Large intestine (tissue), 3 donors: ENCODE measurements around the gene CDC123. TPM values are rescaled to one million over a fixed set of nuclear protein-coding genes. Genes with fewer than 3 reads are reported as not detected.
A peak's percentile ranks its signal among the peaks of the same experiment; 100 is the strongest.
"Not testable (repeated sequence)": the region's sequence is repeated elsewhere in the genome, so short reads cannot be mapped to it uniquely, and the experiment has no call there.

ENCODE experiments used
- DNase-seq, 2 donors: peaks; one replicate each; pipeline versions ENCODE4 v3.0.0 to v3.0.0-alpha.2; 2013
- H3K27ac ChIP-seq: one replicate; pipeline ENCODE4 v1.5.1; 2013; ENCODE audit warnings: low read length
- H3K27me3 ChIP-seq: 2 replicates; pipeline ENCODE4 v1.6.1; 2013; ENCODE audit warnings: low read length; ENCODE audit not compliant: control insufficient read depth, insufficient read depth
- H3K36me3 ChIP-seq: 2 replicates; pipeline ENCODE4 v1.6.1; 2013; ENCODE audit warnings: low read length; ENCODE audit not compliant: control insufficient read depth, insufficient read depth
- H3K4me1 ChIP-seq: one replicate; pipeline ENCODE4 v1.6.1; 2013; ENCODE audit warnings: low read length; ENCODE audit not compliant: control insufficient read depth, insufficient read depth
- H3K4me3 ChIP-seq: one replicate; pipeline ENCODE4 v1.5.1; 2013; ENCODE audit warnings: low read length
- H3K9me3 ChIP-seq: one replicate; pipeline ENCODE4 v1.6.1; 2013; ENCODE audit warnings: mild to moderate bottlenecking, low read depth, low read length, moderate library complexity; ENCODE audit not compliant: control insufficient read depth
- WGBS: methylation state at CpG from one replicate; pipeline ENCODE4 v1.1.5; 2013; ENCODE audit warnings: low lambda C conversion rate; ENCODE audit not compliant: insufficient coverage; 5-methylcytosine and 5-hydroxymethylcytosine counted together
- polyA plus RNA-seq: library from polyadenylated mRNA; unstranded; fragments of 120-200 nt; gene quantifications from one replicate; pipeline ENCODE4 v1.2.1, GENCODE V29; 2013

CDC123 gene
- polyA plus RNA-seq, 1 donor, result 52.3 TPM

DNA sequence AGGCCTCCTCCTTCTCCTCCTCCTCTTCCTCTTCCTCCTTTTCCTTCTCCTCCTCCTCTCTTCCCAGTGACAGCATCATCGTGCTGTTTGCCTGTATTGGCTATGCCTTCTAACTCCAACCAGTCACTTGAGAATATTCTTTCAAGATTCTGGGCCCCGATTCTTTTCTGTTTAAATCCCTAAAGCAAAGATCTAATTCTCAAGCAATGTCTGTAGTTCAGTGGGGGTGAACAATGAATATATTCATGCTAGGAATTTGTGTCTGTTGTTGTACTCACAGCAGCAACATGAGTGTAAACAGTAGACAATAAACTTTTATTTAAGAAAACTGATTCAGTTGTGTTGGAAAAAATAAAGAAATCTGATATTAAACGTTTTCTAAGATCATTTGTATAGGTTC is 31.0 kb upstream of the CDC123 start:
- Histone ChIP-seq H3K4me3 (no peak overlapping the region), H3K27ac (no peak overlapping the region), H3K36me3 (peaks cover 68% of the 10 kb centered on the region), H3K4me1 (no peaks in the 10 kb centered on the region), H3K9me3 (no peaks in the 10 kb centered on the region), H3K27me3 (no peaks in the 10 kb centered on the region)
- no peak for DNase-seq
- WGBS, result 63% methylated on average over 2 of the region's 3 CpGs

DNA sequence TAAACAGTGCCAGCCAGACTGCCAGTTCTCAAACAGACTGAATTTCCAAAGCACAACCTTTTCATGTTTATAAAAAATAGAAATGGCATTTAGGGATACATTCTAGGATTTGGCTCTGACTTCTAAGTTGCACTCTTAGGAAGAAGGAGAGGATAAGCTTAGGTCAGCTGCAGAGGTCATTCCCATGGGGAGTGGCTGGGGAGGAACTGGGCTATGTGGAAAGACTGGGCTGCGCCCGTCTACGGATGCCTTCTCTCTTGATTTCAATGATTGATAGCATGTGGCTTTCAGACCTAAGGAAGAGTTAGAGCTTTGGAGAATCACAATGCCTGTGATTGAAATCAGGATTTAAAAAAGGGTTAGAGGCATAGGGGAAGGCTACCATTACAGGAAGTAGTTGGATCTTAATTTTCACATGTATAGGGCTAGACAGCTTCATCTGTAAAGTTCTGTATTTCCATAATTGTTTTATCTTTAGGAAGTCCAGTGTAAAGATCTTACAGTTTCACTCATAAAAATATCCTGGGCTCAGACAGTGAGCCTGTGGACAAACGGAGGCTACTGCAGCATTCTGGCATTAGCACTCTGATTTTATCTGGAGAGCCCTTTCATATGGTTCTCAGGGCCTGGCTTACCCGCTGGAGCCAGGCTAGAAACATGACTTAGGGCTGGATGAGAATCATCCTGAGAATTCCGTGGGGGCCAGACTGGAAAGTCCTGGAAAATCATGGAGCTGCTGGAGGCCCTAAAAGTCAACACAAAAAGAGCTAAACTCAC is 29.8 kb upstream of the CDC123 start:
- H3K27me3 ChIP-seq, result no peaks in the 10 kb centered on the region
- peaks cover 69% of the 10 kb centered on the region for H3K36me3 ChIP-seq
- WGBS, result no CpG with 5 or more reads among the region's 6 CpGs
- H3K4me3 ChIP-seq, result no peak overlapping the region
- no peak for DNase-seq
- no peaks in the 10 kb centered on the region for H3K4me1 ChIP-seq
- H3K9me3 ChIP-seq, result no peaks in the 10 kb centered on the region
- no peak overlapping the region for H3K27ac ChIP-seq

DNA sequence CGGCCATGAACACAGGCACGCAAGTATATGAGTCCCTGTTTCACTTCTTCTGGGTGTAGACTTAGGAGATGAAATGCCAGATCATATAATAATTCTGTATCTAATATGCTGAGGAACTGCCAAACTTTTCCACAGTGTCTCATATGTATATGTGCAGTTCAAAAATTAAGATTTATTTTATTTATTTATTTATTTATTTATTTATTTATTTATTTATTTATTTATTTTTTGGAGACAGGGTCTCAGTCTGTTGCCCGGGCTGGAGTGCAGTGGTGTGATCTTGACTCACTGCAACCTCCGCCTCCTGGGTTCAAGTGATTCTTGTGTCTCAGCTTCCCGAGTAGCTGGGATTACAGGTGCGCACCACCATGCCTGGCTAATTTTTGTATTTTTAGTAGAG is 24.5 kb upstream of the CDC123 start:
- not testable (repeated sequence) for H3K4me1 ChIP-seq, H3K27ac ChIP-seq, H3K9me3 ChIP-seq, H3K27me3 ChIP-seq, DNase-seq, H3K4me3 ChIP-seq
- peaks cover 69% of the 10 kb centered on the region for H3K36me3 ChIP-seq
- WGBS, result no CpG with 5 or more reads among the region's 6 CpGs

DNA sequence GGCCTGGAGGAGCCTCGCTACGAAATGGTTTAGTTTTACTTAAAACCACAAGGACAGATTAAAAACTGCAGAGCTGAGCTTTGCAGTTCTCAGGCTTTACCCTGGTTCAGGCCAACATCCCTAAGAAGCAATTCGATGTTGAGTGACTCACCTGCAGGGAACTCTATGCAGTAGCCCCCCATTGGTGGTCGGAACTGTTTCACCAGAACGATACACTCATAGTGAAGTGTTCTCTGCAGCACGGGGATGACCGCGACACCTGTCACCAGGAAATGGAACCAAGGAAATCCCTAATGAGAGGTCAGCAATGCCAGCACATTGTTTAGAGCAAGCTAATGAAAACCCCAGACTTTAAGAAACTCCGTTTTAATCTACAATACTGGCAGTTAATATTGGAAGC is 18.3 kb upstream of the CDC123 start:
- peaks cover 59% of the 10 kb centered on the region for H3K36me3 ChIP-seq

DNA sequence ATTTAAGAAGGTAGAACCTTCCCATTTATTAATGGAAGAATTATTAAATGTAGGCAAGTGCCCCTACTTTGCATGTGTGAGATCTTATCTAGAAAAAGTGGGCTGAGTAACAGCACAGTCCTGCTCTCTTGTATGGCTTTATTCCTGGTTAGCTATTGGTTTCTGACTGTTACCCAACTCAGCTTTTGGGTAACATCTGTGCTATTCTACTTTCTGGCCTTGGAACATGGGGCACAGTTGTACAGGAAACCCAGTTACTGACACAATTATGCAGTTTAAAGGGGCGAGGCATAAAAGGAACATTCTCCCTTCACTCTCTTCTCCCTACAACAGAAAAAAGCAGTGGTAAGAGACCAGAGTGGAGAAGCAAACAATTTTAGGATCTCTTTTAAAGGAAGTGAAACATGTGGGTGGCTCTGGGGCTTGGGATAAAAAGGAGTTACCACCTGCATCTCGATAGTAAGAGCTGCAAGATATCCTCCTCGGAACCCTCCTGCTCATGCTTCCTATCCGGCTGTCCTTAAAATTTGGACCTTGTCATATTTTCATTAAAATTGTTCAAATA is 16.3 kb upstream of the CDC123 start:
- Histone ChIP-seq H3K9me3 (no peaks in the 10 kb centered on the region), H3K27me3 (no peaks in the 10 kb centered on the region), H3K27ac (no peak overlapping the region), H3K36me3 (peaks cover 48% of the 10 kb centered on the region), H3K4me1 (no peaks in the 10 kb centered on the region), H3K4me3 (no peak overlapping the region)
- 93% methylated on average over 3 of the region's 4 CpGs for WGBS
- no peak for DNase-seq

More for the DNA sequence above, 18.3 kb upstream of the CDC123 start:
- WGBS, result no CpG with 5 or more reads among the region's 9 CpGs
- H3K4me1 ChIP-seq, result no peaks in the 10 kb centered on the region
- no peak overlapping the region for H3K27ac ChIP-seq
- no peak overlapping the region for H3K4me3 ChIP-seq
- no peak for DNase-seq
- no peaks in the 10 kb centered on the region for H3K27me3 ChIP-seq
- H3K9me3 ChIP-seq, result no peaks in the 10 kb centered on the region

DNA sequence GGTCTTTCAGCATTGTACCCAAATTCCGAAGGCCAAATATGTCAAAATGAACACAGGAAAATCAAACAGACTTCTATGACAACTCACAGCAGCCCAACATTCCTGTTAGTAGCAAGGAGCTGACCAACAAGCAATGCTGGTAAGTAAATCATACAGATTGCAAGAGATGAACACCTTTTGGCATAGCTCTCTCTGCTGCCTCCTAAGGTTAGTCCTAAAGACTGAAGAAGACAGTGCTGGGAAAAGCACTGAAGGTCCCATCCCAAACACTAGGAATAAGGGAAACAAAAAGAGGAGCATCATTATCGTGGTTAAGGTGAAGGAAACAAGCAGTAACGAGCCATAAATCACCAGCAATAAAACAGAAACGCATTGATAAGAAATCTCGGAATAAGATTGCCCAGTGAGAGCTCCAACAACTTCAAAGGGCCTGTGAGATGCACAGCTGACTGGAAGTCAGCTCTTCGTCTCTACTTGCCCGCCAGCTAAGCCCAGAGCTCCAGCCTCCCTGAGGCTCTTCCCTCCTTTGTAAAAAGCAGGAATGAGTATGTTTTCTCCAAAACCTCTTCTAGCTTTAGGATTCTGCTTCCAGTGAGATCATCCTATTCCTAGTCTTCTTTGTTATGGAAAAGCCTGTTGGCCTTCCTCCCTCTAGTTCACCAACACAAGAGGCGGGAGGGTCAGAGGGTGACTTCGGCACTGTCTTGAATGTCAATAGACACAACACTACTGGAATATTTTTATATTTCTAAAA is 15.6 kb upstream of the CDC123 start:
- Histone ChIP-seq H3K9me3 (no peaks in the 10 kb centered on the region), H3K27me3 (no peaks in the 10 kb centered on the region), H3K27ac (no peak overlapping the region), H3K4me1 (no peaks in the 10 kb centered on the region), H3K4me3 (no peak overlapping the region), H3K36me3 (peaks cover 51% of the 10 kb centered on the region)
- peak in 1 of 2 donors; percentile 8 for DNase-seq
- WGBS, result 0% methylated on average over 1 of the region's 9 CpGs

DNA sequence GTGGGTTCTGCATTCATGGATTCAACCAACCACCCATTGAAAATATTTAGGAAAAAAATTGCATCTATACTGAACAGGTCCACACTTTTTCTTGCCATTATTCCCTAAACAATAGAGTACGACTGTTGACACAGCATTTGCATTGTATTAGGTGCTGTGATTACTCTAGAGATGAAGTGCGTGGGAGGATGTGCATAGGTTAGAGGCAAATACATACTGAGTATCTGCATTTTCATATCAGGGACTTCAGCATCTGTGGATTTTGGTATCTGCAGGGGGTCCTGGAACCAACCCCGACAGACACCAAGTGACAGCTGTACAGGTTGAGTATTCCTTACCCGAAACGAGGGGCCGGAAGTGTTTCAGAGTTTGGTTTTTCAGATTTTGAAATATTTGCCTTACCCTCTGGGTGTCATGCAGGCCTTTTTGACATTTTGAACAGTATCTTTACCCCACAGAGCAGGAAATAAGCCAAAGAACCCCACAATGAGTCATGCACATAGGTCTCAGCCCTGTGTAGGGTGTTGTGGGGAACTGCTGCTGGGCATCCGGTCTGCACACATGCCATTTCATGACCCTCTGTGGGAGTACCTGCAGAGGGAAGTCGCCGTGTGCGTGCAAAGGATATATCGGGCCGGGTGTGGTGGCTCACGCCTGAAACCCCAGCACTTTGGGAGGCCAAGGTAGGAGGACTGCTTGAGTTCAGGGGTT is 14.8 kb upstream of the CDC123 start:
- Histone ChIP-seq H3K4me3 (no peak overlapping the region), H3K27ac (no peak overlapping the region), H3K9me3 (no peaks in the 10 kb centered on the region), H3K27me3 (no peaks in the 10 kb centered on the region), H3K36me3 (peaks cover 48% of the 10 kb centered on the region), H3K4me1 (no peaks in the 10 kb centered on the region)
- peak in 1 of 2 donors; percentile 6 for DNase-seq
- 100% methylated on average over 1 of the region's 13 CpGs for WGBS

DNA sequence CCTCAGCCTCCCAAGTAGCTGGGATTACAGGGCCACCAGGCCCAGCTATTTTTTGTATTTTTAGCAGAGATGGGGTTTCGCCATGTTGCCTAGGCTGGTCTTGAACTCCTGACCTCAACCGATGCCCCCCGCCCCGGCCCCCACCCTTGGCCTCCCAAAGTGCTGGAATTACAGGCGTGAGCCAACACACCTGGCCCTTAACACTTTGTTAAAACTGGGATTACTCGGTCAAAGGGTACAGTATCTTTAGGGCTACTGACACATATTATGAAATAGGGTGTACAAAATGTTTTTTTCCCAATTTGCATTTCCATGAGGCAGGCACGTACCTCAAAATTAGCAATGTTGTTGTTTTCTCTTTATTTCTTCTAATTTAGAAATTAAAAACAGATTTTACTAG is 11.8 kb upstream of the CDC123 start:
- Histone ChIP-seq H3K4me3 (no peak overlapping the region), H3K4me1 (no peaks in the 10 kb centered on the region), H3K9me3 (no peaks in the 10 kb centered on the region), H3K27ac (no peak overlapping the region), H3K36me3 (peaks cover 38% of the 10 kb centered on the region), H3K27me3 (no peaks in the 10 kb centered on the region)
- WGBS, result 100% methylated on average over 1 of the region's 7 CpGs
- no peak for DNase-seq

DNA sequence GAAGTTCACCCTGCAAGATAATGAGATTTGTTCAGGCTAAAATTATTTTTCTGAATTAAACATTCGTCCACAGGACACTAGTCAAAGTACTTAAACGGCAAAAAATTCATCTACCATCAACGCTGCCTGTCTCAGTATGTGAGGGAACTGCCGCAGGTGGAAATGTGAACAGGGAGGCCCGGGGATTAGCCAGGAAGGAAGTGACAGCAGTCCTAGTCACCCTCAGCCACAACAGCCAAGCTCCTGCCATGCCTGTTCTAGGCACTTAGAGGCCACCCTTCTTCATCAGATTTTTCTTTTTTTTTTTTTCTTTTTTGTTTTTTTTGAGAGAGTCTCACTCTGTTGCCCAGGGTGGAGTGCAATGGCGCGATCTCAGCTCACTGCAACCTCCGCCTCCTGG is 9.7 kb upstream of the CDC123 start:
- no peak for DNase-seq
- Histone ChIP-seq H3K9me3 (no peaks in the 10 kb centered on the region), H3K4me3 (no peak overlapping the region), H3K27me3 (no peaks in the 10 kb centered on the region), H3K27ac (no peak overlapping the region), H3K4me1 (no peaks in the 10 kb centered on the region), H3K36me3 (peaks cover 26% of the 10 kb centered on the region)
- WGBS, result no CpG with 5 or more reads among the region's 8 CpGs

DNA sequence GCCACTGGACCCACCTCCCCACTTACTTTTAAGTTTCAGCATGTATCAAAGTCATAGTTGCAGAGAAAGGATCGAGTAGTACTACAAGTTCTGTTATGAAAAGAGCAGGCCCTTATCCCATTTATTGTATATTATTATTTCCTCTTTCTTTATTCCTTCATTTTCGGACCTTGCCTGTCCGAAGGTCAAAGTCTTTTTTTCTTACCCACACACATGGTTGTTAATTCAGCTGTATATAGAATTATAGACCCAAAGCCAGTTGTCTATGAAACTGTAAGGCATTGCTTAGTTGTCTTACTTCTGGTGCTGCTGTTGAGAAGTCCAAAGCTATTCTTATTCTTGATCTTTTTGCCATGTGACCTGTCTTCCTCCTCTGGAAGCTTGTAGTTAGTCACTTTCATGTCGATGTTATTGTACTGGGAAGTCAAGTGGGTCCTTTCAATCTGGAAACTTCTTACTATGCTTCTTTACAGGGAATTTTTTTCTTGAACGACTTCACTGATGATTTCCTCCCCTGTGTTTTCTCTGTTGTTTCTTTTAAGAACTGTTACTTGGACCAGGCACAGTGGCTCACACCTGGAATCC is 8.6 kb upstream of the CDC123 start:
- WGBS, result 88% methylated on average over 3 of the region's 5 CpGs
- Histone ChIP-seq H3K9me3 (no peaks in the 10 kb centered on the region), H3K27ac (no peak overlapping the region)

More for the DNA sequence above, 8.6 kb upstream of the CDC123 start:
- Histone ChIP-seq H3K27me3 (no peaks in the 10 kb centered on the region), H3K4me1 (no peaks in the 10 kb centered on the region), H3K4me3 (no peak overlapping the region), H3K36me3 (peaks cover 20% of the 10 kb centered on the region)
- DNase-seq, result peak in 1 of 2 donors; percentile 2
